GM21526 (cell line): ENCODE data around the gene COL1A2.

ENCODE experiments used
- ATAC-seq: cut with Tn5 transposase; IDR thresholded peaks from one replicate; pipeline ENCODE4 v1.9.1; 2021; ENCODE audit warnings: moderate library complexity; ENCODE audit not compliant: unreplicated experiment, low FRiP score

Gene COL1A2

GRCh38 chr7:94409200-94409948 lies 14.7 kb downstream of the COL1A2 start:
- no peak for ATAC-seq

GRCh38 chr7:94410413-94411187 lies 15.9 kb downstream of the COL1A2 start:
- ATAC-seq, result no peak

GRCh38 chr7:94411188-94411466 lies 16.4 kb downstream of the COL1A2 start:
- ATAC-seq, result no peak

DNA sequence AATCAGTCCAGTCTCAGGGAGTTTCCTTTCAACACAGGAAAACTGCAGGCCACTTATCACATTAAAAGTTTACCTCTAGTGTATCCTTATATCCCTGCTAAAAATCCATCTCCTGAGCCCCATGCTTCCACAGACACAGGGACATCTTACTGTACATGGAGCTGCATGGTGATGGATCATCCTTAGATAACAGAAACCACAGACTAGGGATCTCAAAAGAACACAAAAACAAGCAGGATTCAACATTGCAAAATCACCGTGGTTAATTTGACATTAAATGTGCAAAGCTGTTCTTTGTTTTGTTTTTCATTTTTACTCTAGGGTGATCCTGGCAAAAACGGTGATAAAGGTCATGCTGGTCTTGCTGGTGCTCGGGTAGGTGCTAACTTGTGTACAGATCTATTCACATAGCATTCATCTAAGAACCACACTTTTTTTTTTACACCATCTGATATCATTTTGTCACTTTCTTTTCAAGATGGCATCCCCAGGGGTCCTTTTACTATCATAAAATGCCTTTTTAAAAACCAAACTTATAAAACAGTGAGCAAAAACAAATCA lies 18.1 kb downstream of the COL1A2 start:
- ATAC-seq, result no peak

GRCh38 chr7:94414481-94414880 lies 19.8 kb downstream of the COL1A2 start:
- no peak for ATAC-seq

GRCh38 chr7:94414980-94415379 lies 20.3 kb downstream of the COL1A2 start:
- no peak for ATAC-seq

DNA sequence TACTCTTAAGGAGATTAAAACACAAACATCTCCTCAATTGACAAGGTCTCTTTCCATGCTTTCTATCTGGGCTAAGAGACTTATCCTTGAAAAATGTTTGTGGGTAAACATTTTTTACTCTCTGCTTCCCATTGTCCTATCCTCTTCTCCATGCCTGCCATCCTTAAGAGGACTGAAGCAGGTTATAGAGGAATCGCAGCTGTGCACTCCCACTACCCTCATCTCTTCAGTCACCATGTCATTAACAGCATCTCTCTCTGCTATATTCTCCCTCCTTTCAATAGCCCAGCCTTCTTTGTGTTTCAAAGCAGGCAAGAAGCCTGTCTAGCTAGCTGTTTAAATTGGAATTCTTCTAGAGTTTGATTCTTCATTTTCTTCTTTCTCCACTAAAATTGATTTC lies 22.6 kb downstream of the COL1A2 start:
- ATAC-seq, result no peak

- ATAC-seq, result no peak
Measured at GRCh38 chr7:94417901-94418300, 23.2 kb downstream of the COL1A2 start.

DNA sequence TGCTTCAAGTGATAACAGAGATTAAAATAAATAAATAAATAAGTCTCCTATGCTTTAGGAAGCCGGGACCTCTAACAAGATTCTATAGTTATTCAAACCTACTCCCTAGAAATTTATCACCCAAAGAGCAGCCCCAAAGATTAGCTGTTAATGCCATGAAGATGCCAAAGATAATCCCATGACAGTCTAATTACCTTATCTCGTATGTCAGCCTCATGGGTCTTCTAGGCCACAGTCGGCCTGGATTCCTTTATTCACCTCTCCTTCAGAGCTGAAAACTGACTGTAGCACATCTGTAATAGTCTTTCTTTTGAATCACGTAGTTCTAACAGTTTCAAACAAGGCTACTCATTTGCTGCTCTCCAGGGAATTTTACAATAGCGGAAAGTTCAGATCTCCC lies 24.2 kb downstream of the COL1A2 start:
- ATAC-seq, result no peak

- ATAC-seq, result no peak
Measured at GRCh38 chr7:94420328-94420727, 25.6 kb downstream of the COL1A2 start.

GRCh38 chr7:94421681-94422080 lies 27.0 kb downstream of the COL1A2 start:
- no peak for ATAC-seq

DNA sequence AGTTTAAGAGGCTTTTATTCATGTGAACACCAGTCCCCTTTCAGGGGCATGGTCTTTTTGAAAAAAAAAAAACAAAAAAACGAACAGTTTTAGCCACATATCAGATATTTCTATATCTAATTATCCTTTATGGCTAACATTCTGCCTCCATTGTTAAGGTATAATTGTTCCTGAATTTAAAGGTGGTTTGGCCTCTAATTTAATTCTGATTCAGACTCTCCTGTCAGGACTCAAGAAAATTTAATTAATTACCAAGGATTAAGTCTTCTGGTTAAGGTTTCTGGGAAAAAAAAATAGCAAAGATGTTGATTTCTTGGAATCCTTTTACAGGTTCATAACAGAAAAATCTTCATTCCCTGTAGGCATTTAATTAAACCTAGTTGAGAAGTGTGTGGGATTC lies 27.4 kb downstream of the COL1A2 start:
- no peak for ATAC-seq

DNA sequence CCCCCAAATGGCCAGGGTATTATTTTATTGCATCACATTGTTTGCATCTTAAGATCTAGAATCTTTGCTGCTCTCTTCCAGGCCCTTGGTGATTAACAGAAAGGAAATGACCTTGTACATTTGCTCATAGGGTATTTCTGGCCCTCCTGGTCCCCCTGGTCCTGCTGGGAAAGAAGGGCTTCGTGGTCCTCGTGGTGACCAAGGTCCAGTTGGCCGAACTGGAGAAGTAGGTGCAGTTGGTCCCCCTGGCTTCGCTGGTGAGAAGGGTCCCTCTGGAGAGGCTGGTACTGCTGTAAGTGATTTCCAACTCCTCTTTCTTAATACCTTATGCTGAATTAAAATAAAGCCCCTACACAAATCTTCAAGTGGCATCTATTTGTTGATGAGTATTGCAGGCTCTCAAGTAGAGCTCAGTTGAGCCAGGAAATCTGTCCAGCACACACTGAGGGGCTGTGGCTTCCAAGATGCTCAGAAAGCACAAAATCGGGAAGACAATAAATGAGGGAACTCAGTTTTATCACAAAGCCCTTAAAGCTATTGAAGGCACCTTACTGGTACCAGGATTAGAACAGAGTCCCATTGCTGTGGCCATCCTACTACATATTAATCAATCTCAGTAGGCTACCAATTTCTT lies 28.2 kb downstream of the COL1A2 start:
- no peak for ATAC-seq

DNA sequence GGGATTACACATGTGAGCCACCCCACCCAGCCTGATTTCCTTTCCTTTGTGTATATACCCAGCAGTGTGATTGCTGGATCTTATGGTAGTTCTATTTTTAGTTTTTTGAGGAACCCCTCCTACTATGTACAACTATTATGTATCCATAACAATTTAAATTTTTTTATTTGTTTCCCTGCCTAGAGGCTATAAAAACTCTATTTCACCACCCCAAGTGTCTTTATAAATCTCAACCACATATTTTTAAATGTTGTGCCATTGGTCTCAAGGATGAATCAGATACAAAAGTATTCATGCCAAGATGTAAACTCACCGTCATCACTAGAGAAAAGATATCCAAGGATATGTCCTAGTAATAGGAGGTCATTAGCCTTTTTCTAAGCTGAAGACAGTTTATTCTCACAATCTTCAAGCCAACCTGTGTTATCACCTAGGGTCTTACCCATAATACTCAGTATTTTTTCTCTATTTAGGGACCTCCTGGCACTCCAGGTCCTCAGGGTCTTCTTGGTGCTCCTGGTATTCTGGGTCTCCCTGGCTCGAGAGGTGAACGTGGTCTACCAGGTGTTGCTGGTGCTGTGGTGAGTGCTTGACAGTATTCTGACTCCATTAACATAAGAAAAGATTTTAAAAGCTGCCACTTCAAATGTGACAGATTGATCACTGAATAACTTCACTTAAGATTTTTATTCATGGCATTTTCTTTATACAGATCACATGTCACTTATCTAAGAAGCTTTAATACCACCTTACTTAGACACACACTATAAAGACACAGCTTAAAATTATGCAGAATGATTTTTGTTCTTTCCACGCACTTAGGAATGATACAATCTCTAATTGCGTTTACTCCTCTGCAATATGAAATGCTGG lies 29.4 kb downstream of the COL1A2 start:
- ATAC-seq, result no peak

DNA sequence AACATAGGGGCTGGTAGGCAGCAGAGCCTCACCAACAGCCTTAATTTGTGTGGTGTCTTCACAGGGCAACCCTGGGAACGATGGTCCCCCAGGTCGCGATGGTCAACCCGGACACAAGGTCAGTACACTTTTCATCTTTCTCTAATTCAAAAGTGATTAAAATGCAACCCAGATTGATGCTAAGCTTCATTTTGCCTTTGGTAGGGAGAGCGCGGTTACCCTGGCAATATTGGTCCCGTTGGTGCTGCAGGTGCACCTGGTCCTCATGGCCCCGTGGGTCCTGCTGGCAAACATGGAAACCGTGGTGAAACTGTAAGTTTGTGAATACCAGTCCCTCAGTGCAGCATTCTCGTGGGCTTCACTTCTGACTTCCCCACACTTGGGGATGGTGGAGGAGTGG lies 30.9 kb downstream of the COL1A2 start:
- no peak for ATAC-seq

DNA sequence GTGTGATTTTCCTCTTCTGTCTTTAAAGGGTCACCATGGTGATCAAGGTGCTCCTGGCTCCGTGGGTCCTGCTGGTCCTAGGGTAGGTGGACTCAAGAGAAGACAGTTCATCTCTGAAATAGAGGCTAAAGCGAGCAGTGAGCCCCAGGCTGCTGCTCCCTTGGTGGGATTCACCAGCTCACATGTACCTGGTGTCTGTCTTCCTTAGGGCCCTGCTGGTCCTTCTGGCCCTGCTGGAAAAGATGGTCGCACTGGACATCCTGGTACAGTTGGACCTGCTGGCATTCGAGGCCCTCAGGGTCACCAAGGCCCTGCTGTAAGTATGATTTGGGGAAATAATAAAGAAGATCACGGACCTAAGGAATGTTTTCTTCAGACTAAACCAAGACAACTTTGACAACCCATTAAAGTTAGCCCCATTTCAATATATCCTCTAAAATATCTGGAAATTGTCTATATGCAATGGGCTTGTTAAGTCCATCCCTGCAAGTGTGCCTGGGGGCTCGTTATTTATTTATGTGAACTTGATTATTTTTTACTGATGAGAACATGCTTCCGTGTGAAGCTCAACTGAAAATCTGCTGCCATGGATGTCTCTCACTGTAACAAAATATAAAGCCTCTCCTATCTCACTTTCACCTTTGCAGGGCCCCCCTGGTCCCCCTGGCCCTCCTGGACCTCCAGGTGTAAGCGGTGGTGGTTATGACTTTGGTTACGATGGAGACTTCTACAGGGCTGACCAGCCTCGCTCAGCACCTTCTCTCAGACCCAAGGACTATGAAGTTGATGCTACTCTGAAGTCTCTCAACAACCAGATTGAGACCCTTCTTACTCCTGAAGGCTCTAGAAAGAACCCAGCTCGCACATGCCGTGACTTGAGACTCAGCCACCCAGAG lies 32.5 kb downstream of the COL1A2 start:
- no peak for ATAC-seq

DNA sequence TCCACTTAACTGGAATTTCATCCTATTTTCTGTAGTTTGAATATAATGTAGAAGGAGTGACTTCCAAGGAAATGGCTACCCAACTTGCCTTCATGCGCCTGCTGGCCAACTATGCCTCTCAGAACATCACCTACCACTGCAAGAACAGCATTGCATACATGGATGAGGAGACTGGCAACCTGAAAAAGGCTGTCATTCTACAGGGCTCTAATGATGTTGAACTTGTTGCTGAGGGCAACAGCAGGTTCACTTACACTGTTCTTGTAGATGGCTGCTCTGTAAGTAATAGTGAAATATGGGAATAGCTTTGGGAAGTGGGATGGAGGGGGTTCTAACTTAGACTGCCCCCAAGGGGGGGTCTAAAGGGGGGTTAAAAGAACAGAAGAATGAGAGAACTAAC lies 34.5 kb downstream of the COL1A2 start:
- no peak for ATAC-seq

DNA sequence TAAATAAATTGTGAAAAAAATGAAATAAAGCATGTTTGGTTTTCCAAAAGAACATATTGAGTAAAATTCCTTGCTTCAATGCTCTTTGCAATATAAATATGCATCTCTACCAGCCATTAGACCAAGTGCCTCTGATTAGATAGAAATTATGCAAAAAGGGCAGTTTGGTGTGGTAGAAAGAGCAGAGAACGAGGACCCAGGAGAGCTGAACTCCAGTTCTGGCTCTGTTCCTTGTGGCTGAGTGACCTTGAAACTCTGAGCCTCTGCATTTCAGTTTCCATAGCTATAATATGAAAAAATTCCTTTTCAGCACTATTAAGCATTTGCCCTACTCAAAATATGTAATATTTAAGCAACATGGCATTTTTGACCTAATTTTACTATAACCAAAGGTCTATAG lies 36.5 kb downstream of the COL1A2 start:
- ATAC-seq, result no peak

- no peak for ATAC-seq
Measured at GRCh38 chr7:94431619-94432280, 37.1 kb downstream of the COL1A2 start.
